Measurements from ENCODE around the gene KRTAP3-3.

GRCh38 chr17:41010441-41010840 lies 16.5 kb upstream of the KRTAP3-3 start:
- TF ChIP-seq, protein P1, sequence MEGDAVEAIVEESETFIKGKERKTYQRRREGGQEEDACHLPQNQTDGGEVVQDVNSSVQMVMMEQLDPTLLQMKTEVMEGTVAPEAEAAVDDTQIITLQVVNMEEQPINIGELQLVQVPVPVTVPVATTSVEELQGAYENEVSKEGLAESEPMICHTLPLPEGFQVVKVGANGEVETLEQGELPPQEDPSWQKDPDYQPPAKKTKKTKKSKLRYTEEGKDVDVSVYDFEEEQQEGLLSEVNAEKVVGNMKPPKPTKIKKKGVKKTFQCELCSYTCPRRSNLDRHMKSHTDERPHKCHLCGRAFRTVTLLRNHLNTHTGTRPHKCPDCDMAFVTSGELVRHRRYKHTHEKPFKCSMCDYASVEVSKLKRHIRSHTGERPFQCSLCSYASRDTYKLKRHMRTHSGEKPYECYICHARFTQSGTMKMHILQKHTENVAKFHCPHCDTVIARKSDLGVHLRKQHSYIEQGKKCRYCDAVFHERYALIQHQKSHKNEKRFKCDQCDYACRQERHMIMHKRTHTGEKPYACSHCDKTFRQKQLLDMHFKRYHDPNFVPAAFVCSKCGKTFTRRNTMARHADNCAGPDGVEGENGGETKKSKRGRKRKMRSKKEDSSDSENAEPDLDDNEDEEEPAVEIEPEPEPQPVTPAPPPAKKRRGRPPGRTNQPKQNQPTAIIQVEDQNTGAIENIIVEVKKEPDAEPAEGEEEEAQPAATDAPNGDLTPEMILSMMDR (IDR thresholded peaks at IDR 0.05) = no peak
- no peak for TF ChIP-seq ZFX (IDR thresholded peaks at IDR 0.05; ENCODE audit: borderline replicate concordance)

Data from 22Rv1 (cell line).